Stimulated activated CD4-positive, alpha-beta T cell treated with anti-CD3 and anti-CD28 coated beads, Interleukin-1b, Interleukin-23, amount 100 ng/mL, for 4 hours (primary cell): ENCODE data around the gene HERPUD2.
"Not testable (repeated sequence)": the region's sequence is repeated elsewhere in the genome, so short reads cannot be mapped to it uniquely, and the experiment has no call there.

Experiments used
- DNase-seq, 2 donors: peaks; one replicate each; pipeline ENCODE4 v3.0.0-alpha.2; 2020; ENCODE audit warnings: low read depth in 2 of 2

HERPUD2 gene

DNA sequence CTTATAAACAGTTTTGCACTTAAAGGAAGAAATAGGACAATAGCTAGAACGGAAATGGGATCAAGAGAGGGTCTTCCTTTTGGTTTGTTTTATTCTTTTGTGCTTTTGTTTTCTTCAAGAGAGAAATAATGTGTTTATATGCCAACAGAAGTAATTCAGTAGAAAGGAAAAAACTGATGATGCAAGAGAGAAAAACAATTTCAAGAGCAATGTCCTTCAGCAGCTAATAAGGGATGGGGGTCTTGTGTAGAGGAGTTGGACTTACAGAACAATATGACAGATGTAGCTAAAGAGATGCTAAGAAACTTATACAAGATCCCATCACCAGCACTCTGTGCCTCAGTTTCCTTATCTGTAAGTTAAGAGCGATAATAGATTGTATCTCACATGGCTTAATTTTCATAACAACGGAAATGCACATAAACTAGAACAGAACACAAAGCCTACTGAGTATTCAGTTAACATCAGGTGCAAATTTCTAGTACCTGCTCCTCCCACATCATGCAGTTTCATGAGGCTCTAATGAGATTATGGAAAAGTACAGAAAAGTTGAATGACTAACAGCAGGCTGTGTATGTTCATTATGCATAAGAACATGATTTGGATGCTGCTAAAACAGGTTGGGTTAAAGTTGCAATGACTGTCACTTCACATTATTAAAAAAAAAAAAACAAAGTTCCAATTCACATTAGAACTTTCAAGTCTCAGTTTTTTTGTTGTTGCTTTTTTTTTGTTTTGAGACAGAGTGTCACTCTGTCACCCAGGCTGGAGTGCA lies 17.2 kb downstream of the HERPUD2 start:
- no peak for DNase-seq

DNA sequence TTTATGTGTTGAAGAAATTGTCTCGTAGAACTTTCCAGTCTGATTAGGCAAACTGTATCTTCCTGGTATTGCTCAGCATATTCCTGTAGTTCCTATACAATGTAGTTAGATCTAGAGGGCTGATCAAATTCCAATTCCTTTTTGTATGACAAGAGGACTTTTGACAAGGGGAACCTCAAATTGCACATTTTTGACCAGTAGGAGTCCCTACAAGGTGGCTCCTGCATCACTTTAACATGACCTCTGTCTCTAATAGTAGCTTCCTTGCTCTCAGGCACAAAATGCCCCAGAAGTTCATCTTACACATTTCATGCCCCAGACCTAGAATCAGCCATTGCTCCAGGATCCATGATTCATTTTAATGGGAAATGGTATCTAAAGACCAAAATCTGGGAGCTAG lies 18.7 kb downstream of the HERPUD2 start:
- DNase-seq = no peak

DNA sequence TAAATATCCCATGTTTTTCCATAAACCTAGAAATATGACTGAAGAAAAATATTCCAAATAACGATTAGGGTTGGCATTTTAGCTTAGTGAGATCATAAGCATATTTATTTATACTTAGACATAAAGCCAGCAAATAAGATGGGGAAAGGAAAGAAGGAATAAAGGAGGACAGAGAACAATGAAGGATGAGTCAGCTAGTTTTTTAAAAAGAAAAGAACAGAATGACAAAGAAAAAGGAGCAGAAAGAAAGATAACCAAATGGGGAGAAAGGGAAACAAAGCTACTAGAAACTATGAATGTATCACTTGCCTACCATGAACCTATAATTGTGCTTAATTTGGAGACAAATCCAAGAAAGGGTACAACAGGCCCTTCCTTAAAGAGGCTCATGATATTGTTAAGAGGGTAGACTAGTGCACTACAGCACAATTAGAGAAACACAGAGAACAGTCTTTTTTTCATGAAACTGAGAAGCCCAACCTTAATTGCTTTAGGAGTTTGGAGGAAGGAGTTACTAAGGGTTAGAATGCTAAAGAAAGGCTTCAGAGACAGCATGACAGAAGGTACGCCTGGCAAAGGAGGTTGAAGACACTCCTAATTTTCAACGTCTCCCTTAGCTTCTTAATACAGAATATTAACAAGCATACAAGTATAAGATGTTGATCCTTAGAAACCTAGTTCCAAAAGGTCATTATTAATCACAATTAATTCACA lies 23.9 kb downstream of the HERPUD2 start:
- DNase-seq = no peak

DNA sequence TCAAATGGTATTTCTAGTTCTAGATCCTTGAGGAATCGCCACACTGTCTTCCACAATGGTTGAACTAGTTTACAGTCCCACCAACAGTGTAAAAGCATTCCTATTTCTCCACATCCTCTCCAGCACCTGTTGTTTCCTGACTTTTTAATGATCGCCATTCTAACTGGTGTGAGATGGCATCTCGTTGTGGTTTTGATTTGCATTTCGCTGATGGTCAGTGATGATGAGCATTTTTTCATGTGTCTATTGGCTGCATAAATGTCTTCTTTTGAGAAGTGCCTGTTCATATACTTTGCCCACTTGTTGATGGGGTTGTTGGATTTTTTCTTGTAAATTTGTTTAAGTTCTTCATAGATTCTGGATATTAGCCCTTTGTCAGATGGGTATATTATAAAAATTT lies 34.5 kb downstream of the HERPUD2 start:
- not testable (repeated sequence) for DNase-seq

DNA sequence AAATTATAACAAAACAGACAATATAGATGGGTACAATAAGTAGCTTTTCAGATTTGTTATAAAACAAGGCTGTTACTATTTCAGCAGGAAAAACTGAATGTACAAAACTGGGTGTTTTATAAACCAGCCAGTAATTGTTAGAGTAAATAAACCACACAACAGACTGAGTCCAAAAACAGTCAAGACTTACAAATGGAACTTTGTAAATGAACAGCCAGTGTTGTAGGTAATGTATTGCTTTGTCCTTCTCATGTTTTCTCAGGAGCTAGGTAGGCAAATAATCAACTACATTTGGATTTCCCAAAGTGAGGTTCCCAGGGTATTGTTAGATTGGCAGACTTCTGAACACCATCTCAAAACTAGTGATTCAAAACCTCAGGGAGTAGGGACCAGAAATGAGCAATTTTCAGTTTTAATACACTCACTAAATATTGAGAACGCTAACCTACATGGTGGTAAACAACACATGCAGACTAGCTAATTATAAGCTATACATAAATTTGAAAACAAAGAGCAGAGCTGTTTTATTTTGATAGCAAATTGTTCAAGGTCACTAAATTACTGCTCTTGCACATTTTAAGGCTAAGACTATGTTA lies 36.2 kb downstream of the HERPUD2 start:
- no peak for DNase-seq

DNA sequence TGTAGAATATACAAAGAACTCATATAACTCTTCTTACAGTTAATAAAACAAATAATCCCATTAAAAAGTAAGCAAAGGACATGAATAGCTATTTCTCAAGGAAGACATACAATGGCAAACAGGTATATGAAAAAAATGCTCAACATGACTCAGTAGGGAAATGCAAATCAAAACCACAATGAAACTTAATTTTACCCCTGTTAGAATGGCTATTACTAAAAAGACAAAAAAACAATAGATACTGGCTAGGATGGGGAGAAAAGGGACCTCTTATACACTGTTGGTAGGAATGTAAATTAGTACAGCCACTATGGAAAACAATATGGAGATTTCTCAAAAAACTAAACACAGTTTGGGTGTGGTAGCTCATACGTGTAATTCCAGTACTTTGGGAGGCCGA lies 37.8 kb downstream of the HERPUD2 start:
- DNase-seq = no peak

DNA sequence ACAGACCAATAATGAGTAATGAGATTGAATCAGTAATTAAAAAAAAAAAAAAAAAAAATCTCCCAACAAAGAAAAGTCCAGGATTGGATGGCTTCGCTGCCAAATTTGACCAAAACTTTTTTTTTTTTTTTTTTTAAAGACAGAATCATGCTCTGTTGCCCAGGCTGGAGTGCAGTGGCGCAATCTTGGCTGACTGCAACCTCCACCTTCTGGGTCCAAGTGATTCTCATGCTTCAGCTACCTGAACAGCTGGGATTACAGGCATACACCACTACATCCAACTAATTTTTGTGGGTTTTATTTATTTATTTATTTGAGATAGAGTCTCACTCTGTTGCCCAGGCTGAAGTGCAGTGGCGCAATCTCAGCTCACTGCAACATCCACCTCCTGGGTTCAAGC lies 40.4 kb downstream of the HERPUD2 start:
- DNase-seq = not testable (repeated sequence)

DNA sequence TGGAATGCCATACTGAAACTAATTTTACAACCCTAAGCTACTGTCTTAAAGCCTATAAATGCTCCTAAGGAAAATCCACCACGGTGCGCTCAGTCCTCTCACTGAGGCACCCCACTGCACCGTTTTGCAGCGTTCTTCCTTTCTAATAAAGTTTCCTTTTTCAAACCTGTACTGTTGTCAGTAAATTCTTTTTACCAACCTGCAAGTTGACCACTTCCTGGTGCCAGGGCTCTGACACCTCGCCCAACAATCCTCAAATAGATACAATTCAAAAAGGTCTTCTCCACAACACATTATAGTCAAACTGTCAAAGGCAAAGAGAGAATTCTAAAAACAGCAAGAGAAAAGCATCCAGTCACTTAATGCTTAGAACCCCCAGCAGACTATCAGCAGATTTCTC lies 42.8 kb downstream of the HERPUD2 start:
- DNase-seq = no peak

DNA sequence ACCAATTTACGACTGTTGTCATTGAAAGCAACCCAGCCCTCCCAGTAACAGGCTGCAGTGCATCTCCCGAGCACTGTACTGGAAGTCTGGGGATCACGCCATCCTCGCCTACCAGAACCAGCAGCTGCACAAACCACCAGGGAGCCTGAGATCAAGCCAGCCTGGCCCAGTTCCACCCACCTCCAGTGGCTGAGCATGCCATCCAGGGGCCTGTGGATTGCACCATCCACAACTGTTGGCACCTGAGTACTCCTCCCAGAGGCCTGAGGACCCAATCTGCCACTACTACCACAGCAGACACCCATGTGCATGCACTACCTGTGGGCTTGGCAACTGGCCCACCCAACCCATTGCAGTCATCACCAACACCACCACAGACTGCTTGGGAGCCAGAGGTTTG lies 44.2 kb downstream of the HERPUD2 start:
- no peak for DNase-seq

DNA sequence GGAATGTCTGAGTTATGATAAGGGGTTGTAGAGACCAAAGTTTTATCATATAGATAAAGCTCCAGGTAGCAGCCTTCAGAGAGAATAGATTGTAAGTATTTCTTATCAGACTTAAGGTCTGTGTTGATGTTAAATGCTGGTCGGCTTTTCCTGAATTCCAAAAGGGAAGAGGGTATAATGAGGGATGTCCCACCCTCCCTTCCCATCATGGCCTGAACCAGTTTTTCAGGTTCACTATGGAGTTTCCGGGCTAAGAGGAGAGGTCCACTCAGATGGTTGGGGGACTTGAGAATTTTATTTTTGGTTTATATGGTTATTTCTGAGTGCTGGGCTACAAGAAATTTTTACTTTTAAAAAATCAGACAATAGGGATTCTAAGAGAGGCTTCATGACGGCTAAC lies 45.2 kb downstream of the HERPUD2 start:
- DNase-seq = no peak

DNA sequence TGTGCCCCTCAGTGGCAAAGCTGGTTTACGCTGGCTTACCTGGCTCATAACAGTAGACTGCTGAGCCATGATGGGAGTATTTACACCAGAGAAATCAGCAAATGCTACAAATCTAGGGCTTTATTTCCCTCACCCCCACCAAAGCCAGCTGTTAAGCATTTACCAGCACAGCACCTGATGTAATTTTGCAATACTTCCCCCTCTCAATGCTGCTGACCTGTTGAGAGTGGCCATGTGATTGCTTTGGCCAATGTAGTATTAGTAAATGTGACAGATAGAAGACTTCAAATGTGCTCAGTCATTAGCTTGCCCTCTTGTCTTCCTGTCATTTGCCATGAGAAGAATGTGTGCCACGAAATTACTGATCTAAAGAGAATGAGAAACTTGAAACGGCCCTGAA lies 46.6 kb downstream of the HERPUD2 start:
- no peak for DNase-seq

DNA sequence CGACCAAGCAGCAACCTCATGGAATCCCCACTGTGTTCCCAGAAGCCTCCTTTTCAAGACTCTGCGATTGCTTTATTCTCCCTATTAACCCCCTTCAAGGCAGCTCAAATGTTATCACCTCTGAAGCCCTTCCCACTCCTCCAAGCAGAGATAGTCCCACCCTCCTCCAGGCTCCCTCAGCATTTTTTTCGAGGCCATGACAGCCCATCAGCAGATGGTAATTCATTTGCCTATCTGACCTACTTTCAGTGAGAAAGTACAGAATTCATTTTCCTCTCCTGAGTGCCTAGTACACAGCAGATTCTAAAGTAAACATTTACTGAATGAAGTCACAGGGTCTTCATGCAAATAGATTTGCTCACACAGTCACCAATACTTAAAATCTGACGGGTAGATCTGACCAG lies 47.8 kb downstream of the HERPUD2 start:
- no peak for DNase-seq

DNA sequence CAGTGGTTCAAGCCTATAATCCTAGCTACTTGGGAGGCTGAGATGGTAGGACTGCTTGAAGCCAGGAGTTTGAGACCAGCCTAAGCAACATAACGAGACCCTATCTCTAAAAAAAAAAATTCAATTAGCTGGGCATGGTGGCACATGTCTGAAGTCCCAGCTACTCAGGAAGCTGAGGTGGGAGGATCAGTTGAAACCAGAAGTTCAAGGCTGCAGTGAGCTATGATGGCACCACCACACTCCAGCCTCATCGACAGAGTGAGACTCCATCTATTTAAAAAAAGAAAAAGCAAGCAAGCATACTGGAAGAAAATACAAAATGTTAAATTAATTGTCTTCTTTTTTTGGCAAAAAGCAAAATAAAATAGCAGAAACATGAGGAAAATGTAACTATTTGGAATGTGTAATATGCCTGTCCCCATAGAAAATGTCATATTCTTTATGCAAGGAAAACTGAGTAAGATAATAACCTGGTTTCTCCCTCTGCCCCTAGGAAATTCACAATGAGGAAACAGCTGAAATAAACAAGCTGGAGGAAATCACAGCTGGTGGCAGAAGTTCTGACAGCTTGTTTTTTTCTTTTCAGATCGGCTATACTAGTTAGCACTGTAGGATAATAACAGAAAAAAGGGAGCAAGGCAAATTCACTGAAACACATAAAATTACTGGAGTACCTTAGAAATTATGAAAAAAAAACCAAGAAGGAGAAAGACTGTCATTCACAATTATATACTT lies 48.5 kb downstream of the HERPUD2 start:
- DNase-seq = no peak

DNA sequence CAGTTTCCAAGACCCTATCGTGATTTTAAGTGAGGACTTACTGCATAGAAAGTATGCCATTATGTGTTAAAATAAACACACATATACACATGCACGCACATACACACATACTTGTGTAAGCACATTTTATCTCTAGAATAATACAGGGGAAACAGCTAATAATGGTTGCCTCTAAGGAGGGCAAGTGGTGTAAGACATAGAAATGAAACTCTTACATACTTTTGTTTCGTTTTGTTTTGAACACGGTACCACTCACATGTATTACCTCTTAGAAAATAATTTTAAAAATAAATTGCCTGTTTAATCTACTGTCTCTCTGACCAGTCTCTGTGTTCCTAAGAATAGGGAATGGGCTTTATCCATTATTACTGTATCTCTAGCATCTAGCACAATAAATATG lies 49.2 kb downstream of the HERPUD2 start:
- DNase-seq = no peak

DNA sequence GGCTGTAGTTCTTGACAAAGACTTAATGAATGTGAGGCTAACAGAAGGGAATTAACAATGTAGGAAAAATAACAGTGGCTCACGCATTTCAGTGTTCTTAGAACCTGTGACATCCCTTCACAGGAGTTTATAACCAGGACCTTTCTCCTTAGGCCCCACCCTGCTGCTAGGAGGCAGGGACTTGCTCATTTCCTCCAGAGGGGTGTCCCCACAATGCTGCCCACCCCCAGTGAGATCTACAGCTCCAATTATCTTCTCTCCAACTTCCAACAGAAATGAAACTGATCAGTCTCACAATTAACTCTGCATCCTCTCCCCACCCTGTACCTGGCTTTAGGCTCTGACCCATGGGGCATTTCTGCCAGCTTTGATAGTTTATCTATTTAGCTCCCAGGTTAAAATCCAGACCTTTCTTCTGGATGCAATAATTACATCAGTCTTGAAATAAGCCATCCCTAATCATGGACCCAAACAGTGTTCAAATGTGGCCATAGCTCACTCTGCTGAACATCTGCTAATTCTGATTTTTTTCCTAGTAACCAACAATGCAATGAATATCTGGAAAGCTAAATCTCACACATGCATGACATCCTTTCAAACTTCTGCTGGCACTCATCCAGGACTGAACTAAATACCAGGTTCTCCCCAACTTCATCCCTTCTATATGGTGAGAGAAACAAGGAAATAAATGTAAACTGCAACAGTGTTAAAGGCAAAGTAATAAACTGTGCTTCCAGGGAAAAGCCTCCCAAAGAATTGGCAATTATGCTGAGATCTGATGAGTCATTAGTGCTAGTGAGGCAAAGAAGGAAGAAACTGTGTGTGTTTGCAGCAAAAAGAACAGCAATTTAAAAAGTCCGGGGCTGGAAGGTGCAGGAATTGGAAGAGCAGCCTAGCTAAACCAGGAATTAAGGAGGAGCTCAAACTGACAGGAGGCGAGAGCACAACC lies 64.6 kb downstream of the HERPUD2 start:
- DNase-seq = no peak

DNA sequence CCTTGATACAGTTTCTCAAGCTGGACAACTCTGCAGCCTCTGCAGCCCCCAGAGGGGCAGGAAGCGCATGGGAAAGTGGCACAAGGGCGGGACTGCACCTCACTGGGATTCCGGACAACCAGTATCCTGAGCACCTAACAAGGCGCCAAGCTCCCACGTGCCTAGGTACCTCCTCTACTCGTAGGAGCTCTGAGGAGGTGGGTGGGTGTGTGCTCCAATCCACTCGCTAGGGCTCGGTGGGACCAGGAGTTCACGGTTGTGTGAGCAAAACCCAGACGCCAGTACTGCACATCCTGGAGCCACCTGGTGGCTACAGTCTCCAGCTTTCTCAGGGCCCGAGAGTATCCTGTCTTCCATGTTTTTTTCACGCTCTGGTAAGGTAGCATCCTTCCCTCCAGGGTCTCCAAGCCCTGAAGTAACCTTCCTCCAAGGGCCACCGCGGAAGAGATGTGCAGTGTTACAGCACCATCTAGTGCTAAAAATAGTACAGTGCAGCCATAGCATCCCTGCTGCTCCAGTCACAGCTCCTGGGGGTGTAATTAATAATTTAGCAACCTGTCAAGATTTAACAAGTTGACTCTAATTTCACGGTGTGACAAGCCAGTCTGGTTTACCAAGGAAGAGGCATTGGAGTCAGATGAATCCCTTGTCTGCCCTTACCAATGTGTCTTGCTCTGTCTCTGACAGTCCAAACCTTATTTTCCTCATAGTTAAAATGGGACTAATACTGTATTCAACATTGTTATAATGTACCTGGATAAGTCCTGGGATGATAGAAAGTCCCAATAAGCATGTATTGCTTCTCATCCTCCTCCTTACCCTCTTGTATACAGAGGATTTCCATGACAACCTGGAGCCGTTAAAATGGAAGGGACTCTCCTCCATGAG lies 70.4 kb downstream of the HERPUD2 start:
- peak in 1 of 2 donors; percentile 31 for DNase-seq

DNA sequence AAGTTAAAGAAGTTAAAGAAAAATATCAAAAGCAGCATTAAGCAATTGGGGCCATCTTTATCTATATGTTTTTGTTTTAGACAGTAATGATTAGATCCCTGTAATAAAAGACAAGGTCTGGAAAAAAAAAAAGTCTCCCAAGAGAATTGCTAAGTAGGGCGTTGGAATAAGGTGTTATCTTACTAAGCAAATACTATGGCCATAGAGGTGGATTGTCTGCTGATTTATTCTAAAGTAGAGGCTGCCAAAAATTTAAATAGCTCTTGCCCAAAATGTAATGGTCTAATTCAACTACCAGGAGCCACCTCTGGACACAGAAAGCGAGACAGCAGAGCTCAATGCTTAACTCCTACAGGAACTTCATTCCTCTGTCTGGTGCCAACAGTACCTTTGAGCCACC lies 71.6 kb downstream of the HERPUD2 start:
- DNase-seq = no peak

DNA sequence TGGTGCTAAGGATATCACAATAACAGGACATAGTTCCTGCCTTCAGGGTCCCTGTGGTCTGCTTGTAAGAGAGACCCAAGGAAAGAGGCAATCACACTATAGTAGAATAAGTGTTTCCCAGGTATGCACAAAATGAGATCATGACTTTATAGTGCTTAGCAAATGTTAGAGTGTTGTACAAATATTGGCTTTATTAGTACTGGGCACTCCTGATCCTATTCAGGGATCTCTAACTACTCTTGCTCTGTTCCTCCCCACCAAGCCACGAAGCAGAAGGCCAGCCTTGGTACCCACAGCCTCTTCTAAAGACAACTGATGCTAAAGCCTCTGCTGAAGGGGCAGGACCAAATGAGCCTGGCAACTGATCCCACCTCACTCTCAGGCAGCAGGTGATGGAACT lies 75.1 kb downstream of the HERPUD2 start:
- DNase-seq = no peak

DNA sequence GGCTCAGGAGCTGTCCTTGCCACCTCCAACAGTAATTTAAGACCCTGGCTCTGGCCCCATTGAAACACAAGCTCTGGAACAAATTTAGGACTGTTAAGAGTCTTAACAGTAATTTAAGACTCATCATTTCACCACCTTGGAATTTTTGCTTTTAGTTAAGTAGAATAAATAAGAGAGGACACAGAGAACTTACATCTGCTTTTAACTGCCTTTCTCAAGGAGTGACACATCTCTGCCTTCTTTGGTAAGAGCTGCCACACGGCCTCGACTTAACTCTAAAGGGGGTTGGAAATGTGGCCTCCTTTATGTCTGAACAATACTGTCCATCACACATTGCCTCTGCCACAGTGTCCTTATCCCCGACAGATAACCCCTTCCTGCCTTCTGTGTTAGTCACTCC lies 77.9 kb downstream of the HERPUD2 start:
- no peak for DNase-seq

DNA sequence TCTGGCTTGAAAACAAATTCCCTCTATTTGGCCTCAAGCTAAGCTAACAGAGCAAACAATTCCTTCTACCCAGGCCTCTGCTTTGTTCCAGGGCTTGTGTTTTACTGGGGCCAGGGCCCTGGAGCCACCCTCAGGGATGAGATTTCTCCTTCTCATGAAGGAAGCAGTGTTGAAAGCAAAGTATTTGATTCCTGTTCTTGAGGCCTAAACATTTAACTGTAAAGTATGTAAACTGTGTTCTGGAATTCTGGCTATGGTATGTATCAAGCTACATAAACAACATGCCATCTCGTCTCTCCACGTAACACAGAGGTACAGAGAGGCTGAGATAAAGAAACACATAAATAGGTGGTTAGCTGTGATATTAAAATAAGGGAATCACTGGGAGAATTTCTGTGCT lies 81.8 kb downstream of the HERPUD2 start:
- DNase-seq = no peak
